SK-N-SH treated with all-trans-retinoic acid at 6 μM for 48 hours (cell line): ENCODE data around the gene RASGRF2.

ENCODE experiments used
- ATAC-seq: fragments of 200-7000 bp; cut with Tn5 transposase; 3 replicates; pipeline ENCODE4 v1.9.1; 2020; ENCODE audit warnings: mild to moderate bottlenecking, moderate library complexity
- BACH2 ChIP-seq: fragments of 250-450 bp; sonication (Bioruptor Pico); IDR thresholded peaks from 2 replicates; pipeline ENCODE4 v1.9.0; 2021; ENCODE audit warnings: mild to moderate bottlenecking, borderline replicate concordance
- CREB5 ChIP-seq: fragments of 250-450 bp; sonication (Bioruptor Pico); IDR thresholded peaks from 2 replicates; pipeline ENCODE4 v1.5.1; 2020; ENCODE audit warnings: low read depth, mild to moderate bottlenecking, moderate library complexity
- CSDC2 ChIP-seq: fragments of 250-450 bp; sonication (Bioruptor Pico); IDR thresholded peaks from 2 replicates; pipeline ENCODE4 v1.5.0; 2020; ENCODE audit warnings: mild to moderate bottlenecking, moderate library complexity
- ESRRG ChIP-seq: fragments of 250-450 bp; sonication (Bioruptor Pico); IDR thresholded peaks from 2 replicates; pipeline ENCODE4 v1.6.1; 2021; ENCODE audit warnings: mild to moderate bottlenecking
- GLIS3 ChIP-seq: fragments of 250-450 bp; sonication (Bioruptor Pico); IDR thresholded peaks from 2 replicates; pipeline ENCODE4 v1.5.0; 2020; ENCODE audit warnings: mild to moderate bottlenecking, moderate library complexity
- ISL1 ChIP-seq: fragments of 250-450 bp; sonication (Bioruptor Pico); IDR thresholded peaks from 2 replicates; pipeline ENCODE4 v2.1.2; 2022; ENCODE audit warnings: mild to moderate bottlenecking, moderate library complexity
- OSR1 ChIP-seq: fragments of 250-450 bp; sonication (Bioruptor Pico); IDR thresholded peaks from 2 replicates; pipeline ENCODE4 v1.8.0; 2022; ENCODE audit warnings: moderate library complexity, mild to moderate bottlenecking, inconsistent platforms
- PATZ1 ChIP-seq: fragments of 250-450 bp; sonication (Bioruptor Pico); IDR thresholded peaks from 2 replicates; pipeline ENCODE4 v1.8.0; 2020; ENCODE audit warnings: mild to moderate bottlenecking, moderate library complexity, borderline replicate concordance
- POU6F1 ChIP-seq: fragments of 250-450 bp; sonication (Bioruptor Pico); IDR thresholded peaks from 2 replicates; pipeline ENCODE4 v1.8.0; 2021; ENCODE audit warnings: low read depth, mild to moderate bottlenecking, moderate library complexity, borderline replicate concordance
- PPARA ChIP-seq: fragments of 250-450 bp; sonication (Bioruptor Pico); IDR thresholded peaks from 2 replicates; pipeline ENCODE4 v1.5.0; 2020; ENCODE audit warnings: mild to moderate bottlenecking, borderline replicate concordance
- RARB ChIP-seq: fragments of 250-450 bp; sonication (Bioruptor Pico); IDR thresholded peaks from 2 replicates; pipeline ENCODE4 v1.8.0; 2021; ENCODE audit warnings: mild to moderate bottlenecking, moderate library complexity
- SNAI2 ChIP-seq: fragments of 250-450 bp; sonication (Bioruptor Pico); IDR thresholded peaks from 2 replicates; pipeline ENCODE4 v1.5.0; 2020; ENCODE audit warnings: mild to moderate bottlenecking, moderate library complexity
- TCF4 ChIP-seq: fragments of 250-450 bp; sonication (Bioruptor Pico); IDR thresholded peaks from 2 replicates; pipeline ENCODE4 v1.8.0; 2021; ENCODE audit warnings: mild to moderate bottlenecking, moderate library complexity, borderline replicate concordance
- TOX ChIP-seq: fragments of 250-450 bp; sonication (Bioruptor Pico); IDR thresholded peaks from 2 replicates; pipeline ENCODE4 v1.8.0; 2021; ENCODE audit warnings: mild to moderate bottlenecking, moderate library complexity, borderline replicate concordance
- TSHZ2 ChIP-seq: fragments of 250-450 bp; sonication (Bioruptor Pico); IDR thresholded peaks from 2 replicates; pipeline ENCODE4 v1.5.0; 2020; ENCODE audit warnings: mild to moderate bottlenecking, moderate library complexity
- ZC3H10 ChIP-seq: fragments of 250-450 bp; sonication (Bioruptor Pico); IDR thresholded peaks from 2 replicates; pipeline ENCODE4 v1.5.1; 2021; ENCODE audit warnings: mild to moderate bottlenecking, moderate library complexity
- ZFP3 ChIP-seq: fragments of 250-450 bp; sonication (Bioruptor Pico); IDR thresholded peaks from 2 replicates; pipeline ENCODE4 v1.5.0; 2020; ENCODE audit warnings: mild to moderate bottlenecking, moderate library complexity
- ZFP30 ChIP-seq: fragments of 450-650 bp; formaldehyde crosslinking; IDR thresholded peaks from 2 replicates; pipeline ENCODE4 v1.5.0; 2022; ENCODE audit warnings: mild to moderate bottlenecking, moderate library complexity
- ZNF565 ChIP-seq: fragments of 450-650 bp; formaldehyde crosslinking; conservative IDR thresholded peaks from 2 replicates; pipeline ENCODE4 v1.5.0; 2020; ENCODE audit warnings: low read depth, mild to moderate bottlenecking, moderate library complexity
- ZNF70 ChIP-seq: fragments of 450-650 bp; formaldehyde crosslinking; IDR thresholded peaks from 2 replicates; pipeline ENCODE4 v1.5.0; 2020; ENCODE audit warnings: mild to moderate bottlenecking, moderate library complexity
- ZNF8 ChIP-seq: fragments of 450-650 bp; formaldehyde crosslinking; IDR thresholded peaks from 2 replicates; pipeline ENCODE4 v1.5.0; 2020; ENCODE audit warnings: mild to moderate bottlenecking, moderate library complexity

Gene RASGRF2

GRCh38 chr5:81147886-81148571, 187.9 kb downstream of the RASGRF2 start:
- ATAC-seq = no peak; the same call in 2 of the 3 replicates
- TF ChIP-seq ZC3H10 (CRISPR knock-in tag) (no peak), SNAI2 (CRISPR knock-in tag) (no peak), RARB (CRISPR knock-in tag) (no peak), GLIS3 (CRISPR knock-in tag) (no peak), OSR1 (no peak), ZFP30 (no peak), ZNF70 (CRISPR knock-in tag) (no peak), TOX (no peak), PPARA (no peak), CREB5 (CRISPR knock-in tag) (no peak), ZNF8 (no peak), ISL1 (CRISPR knock-in tag) (no peak)

GRCh38 chr5:81151546-81151945, 191.4 kb downstream of the RASGRF2 start:
- no peak for TF ChIP-seq RARB (CRISPR knock-in tag)
- no peak for TF ChIP-seq SNAI2 (CRISPR knock-in tag)
- no peak for TF ChIP-seq POU6F1 (CRISPR knock-in tag)
- TF ChIP-seq ZFP3 (CRISPR knock-in tag) = no peak
- no peak for TF ChIP-seq BACH2 (CRISPR knock-in tag)
- TF ChIP-seq CSDC2 = no peak
- TF ChIP-seq ISL1 (CRISPR knock-in tag) = no peak
- no peak for TF ChIP-seq PATZ1 (CRISPR knock-in tag)
- ATAC-seq = no peak

- no peak for ATAC-seq
- no peak for TF ChIP-seq OSR1
- TF ChIP-seq ESRRG (CRISPR knock-in tag) = no peak
- TF ChIP-seq ZNF8 = no peak
- TF ChIP-seq CREB5 (CRISPR knock-in tag) = no peak
- no peak for TF ChIP-seq BACH2 (CRISPR knock-in tag)
- no peak for TF ChIP-seq CSDC2
- no peak for TF ChIP-seq ZFP3 (CRISPR knock-in tag)
- no peak for TF ChIP-seq TCF4 (CRISPR knock-in tag)
- TF ChIP-seq POU6F1 (CRISPR knock-in tag) = no peak
These were observed 194.6 kb downstream of the RASGRF2 start for GRCh38 chr5:81154725-81155124.

GRCh38 chr5:81156732-81157131, 196.6 kb downstream of the RASGRF2 start:
- no peak for ATAC-seq
- TF ChIP-seq PATZ1 (CRISPR knock-in tag) = no peak
- TF ChIP-seq TSHZ2 (CRISPR knock-in tag) = no peak
- TF ChIP-seq ZNF565 (CRISPR knock-in tag) = no peak
- TF ChIP-seq RARB (CRISPR knock-in tag) = no peak
- no peak for TF ChIP-seq TOX
- no peak for TF ChIP-seq SNAI2 (CRISPR knock-in tag)
- no peak for TF ChIP-seq POU6F1 (CRISPR knock-in tag)
